Activated CD4-positive, alpha-beta T cell treated with anti-CD3 and anti-CD28 coated beads, Interleukin-2, Interleukin-6, amounts not matched to agents 100 ng/mL and 50 ng/mL, durations not matched to agents 16 hours and 8 hours (primary cell): ENCODE results near the gene VTA1.
A peak's percentile ranks its signal among the peaks of the same experiment; 100 is the strongest.
"Not testable (repeated sequence)": the region's sequence is repeated elsewhere in the genome, so short reads cannot be mapped to it uniquely, and the experiment has no call there.

Experiments
- DNase-seq: peaks from one replicate; pipeline ENCODE4 v3.0.0-alpha.2; 2020

The VTA1 gene

GRCh38 chr6:142146828-142147662 is at the start of gene VTA1, which contains the start of gene NMBR:
Gene VTA1, plus strand, starts transcription at chr6:142147263. Its CDS starts 25 bp downstream, at chr6:142147288.
Gene NMBR, minus strand, starts transcription at chr6:142147122. Its CDS starts 58,464 bp downstream, at chr6:142088658.
- peak; percentile 97 for DNase-seq

- DNase-seq, result not testable (repeated sequence)
Observed at GRCh38 chr6:142104820-142105219, 42.2 kb upstream of the VTA1 start.

GRCh38 chr6:142110820-142111219 is 36.2 kb upstream of the VTA1 start:
- not testable (repeated sequence) for DNase-seq

- DNase-seq, result peak; percentile 71
Observed at GRCh38 chr6:142112451-142113061, 34.5 kb upstream of the VTA1 start.

GRCh38 chr6:142117366-142117765 is 29.7 kb upstream of the VTA1 start:
- no peak for DNase-seq

GRCh38 chr6:142118328-142118727 is 28.7 kb upstream of the VTA1 start:
- no peak for DNase-seq

- DNase-seq, result no peak
Observed at GRCh38 chr6:142118925-142119324, 28.1 kb upstream of the VTA1 start.

- DNase-seq, result no peak
Observed at GRCh38 chr6:142121342-142121741, 25.7 kb upstream of the VTA1 start.

- DNase-seq, result no peak
Observed at GRCh38 chr6:142130814-142131213, 16.2 kb upstream of the VTA1 start.

- no peak for DNase-seq
Observed at GRCh38 chr6:142132625-142133024, 14.4 kb upstream of the VTA1 start, which contains the start of gene GJE1. Gene GJE1, plus strand, starts transcription at chr6:142132925. Its CDS starts 234 bp downstream, at chr6:142133159.

- DNase-seq, result no peak
Observed at GRCh38 chr6:142138876-142139275, 8.2 kb upstream of the VTA1 start.

- not testable (repeated sequence) for DNase-seq
Observed at GRCh38 chr6:142141531-142141930, 5.5 kb upstream of the VTA1 start.

GRCh38 chr6:142152746-142153145 is 5.7 kb downstream of the VTA1 start:
- DNase-seq, result no peak

GRCh38 chr6:142153196-142153595 is 6.1 kb downstream of the VTA1 start:
- no peak for DNase-seq

- no peak for DNase-seq
Observed at GRCh38 chr6:142154336-142154735, 7.3 kb downstream of the VTA1 start.

GRCh38 chr6:142155091-142155490 is 8.0 kb downstream of the VTA1 start:
- DNase-seq, result no peak

GRCh38 chr6:142155895-142156757 is 9.1 kb downstream of the VTA1 start:
- DNase-seq, result peak; percentile 27

- DNase-seq, result not testable (repeated sequence)
Observed at GRCh38 chr6:142156758-142157068, 9.7 kb downstream of the VTA1 start.

GRCh38 chr6:142162780-142163179 is 15.7 kb downstream of the VTA1 start:
- DNase-seq, result no peak

- no peak for DNase-seq
Observed at GRCh38 chr6:142165227-142165626, 18.2 kb downstream of the VTA1 start.

- no peak for DNase-seq
Observed at GRCh38 chr6:142167071-142167470, 20.0 kb downstream of the VTA1 start.

- DNase-seq, result no peak
Observed at GRCh38 chr6:142167486-142167885, 20.4 kb downstream of the VTA1 start.

- no peak for DNase-seq
Observed at GRCh38 chr6:142171351-142171750, 24.3 kb downstream of the VTA1 start.
